GM23338 (cell line): ENCODE data around the gene ILDR2.

Source experiments
- CTCF ChIP-seq, 2 experiments: fragments of 200-600 bp in 1 of 2; sonication (generic) in 1 of 2; conservative IDR thresholded peaks; 2 replicates each; pipeline versions ENCODE4 v1.5.1 to v1.6.1; 2016 to 2017; ENCODE audit warnings: antibody characterized with exemption in 2 of 2, low read depth in 2 of 2, mild to moderate bottlenecking in 2 of 2, moderate library complexity in 1 of 2
- EZH2phosphoT487 ChIP-seq: fragments of 200-600 bp; sonication (generic); IDR thresholded peaks from one replicate; pipeline ENCODE4 v1.8.1; 2018; ENCODE audit warnings: antibody characterized with exemption; ENCODE audit not compliant: unreplicated experiment

GRCh38 chr1:166868639-166869038 is 106.7 kb downstream of the ILDR2 start:
- TF ChIP-seq CTCF (conservative IDR thresholded peaks at IDR 0.05; ENCODE audit: low read depth in 2 of 2) (no peak), EZH2phosphoT487 (no peak)
